ENCODE results near the gene TMOD4. TPM values are rescaled to one million over a fixed set of nuclear protein-coding genes. Genes with fewer than 3 reads are reported as not detected.

Gene TMOD4
- total RNA-seq, 1 experiment from 2014 or later = 0.79 TPM

GRCh38 chr1:151142411-151143056, 33.2 kb downstream of the TMOD4 start:
- Mint-ChIP-seq H3K4me3 (no peak overlapping the region), H3K9me3 (no peaks in the 10 kb centered on the region), H3K4me1 (peaks cover 36% of the 10 kb centered on the region), H3K36me3 (no peaks in the 10 kb centered on the region; the same call in 1 of the 2 replicates), H3K27me3 (ENCODE audit: low read depth) (peaks cover 27% of the 10 kb centered on the region), H3K27ac (no peak overlapping the region)
- POLR2A ChIA-PET = interaction anchor here (1.4 kb wide), 1 partner anchor 11 kb away, joined by 5 read pairs; no protein-coding TSS in a partner anchor
- TF ChIP-seq USF1 (CRISPR knock-in tag; IDR thresholded peaks at IDR 0.05) (no peak), ATF1 (CRISPR knock-in tag; IDR thresholded peaks at IDR 0.05) (no peak), ESRRA (CRISPR knock-in tag; IDR thresholded peaks at IDR 0.05; ENCODE audit: borderline replicate concordance) (no peak), FOXJ3 (CRISPR knock-in tag; IDR thresholded peaks at IDR 0.05; ENCODE audit: borderline replicate concordance) (no peak), USF2 (CRISPR knock-in tag; IDR thresholded peaks at IDR 0.05) (no peak), ZNF512 (CRISPR knock-in tag; IDR thresholded peaks at IDR 0.05; ENCODE audit: borderline replicate concordance) (no peak), ZBTB43 (CRISPR knock-in tag; IDR thresholded peaks at IDR 0.05) (no peak), JAZF1 (CRISPR knock-in tag; IDR thresholded peaks at IDR 0.05) (no peak), NR2C2 (CRISPR knock-in tag; IDR thresholded peaks at IDR 0.05) (no peak), PRDM15 (CRISPR knock-in tag; IDR thresholded peaks at IDR 0.05) (no peak)
- ATAC-seq (no peak), DNase-seq (ENCODE audit: low spot score) (no peak)
- CTCF ChIA-PET = interaction anchor here (0.8 to 4.5 kb wide), 9 partner anchors 8 to 95 kb away, joined by 3 to 63 read pairs (median 24); partner anchors contain the start of genes C1orf56, GABPB2, LYSMD1 and TNFAIP8L2

- CTCF ChIA-PET = no interaction called here
- H3K9me3 Mint-ChIP-seq = no peaks in the 10 kb centered on the region; the same call in 1 of the 2 replicates
- peaks cover 4% of the 10 kb centered on the region for H3K4me1 Mint-ChIP-seq
- DNase-seq (ENCODE audit: low spot score) (no peak), ATAC-seq (no peak)
- peaks cover 23% of the 10 kb centered on the region for H3K27me3 Mint-ChIP-seq (ENCODE audit: low read depth)
- peaks cover 17% of the 10 kb centered on the region for H3K36me3 Mint-ChIP-seq
- POLR2A ChIA-PET = no interaction called here
- H3K27ac Mint-ChIP-seq = no peak overlapping the region
- H3K4me3 Mint-ChIP-seq = no peak overlapping the region
- TF ChIP-seq SOX15 (CRISPR knock-in tag; IDR thresholded peaks at IDR 0.05) (no peak), ATF3 (CRISPR knock-in tag; conservative IDR thresholded peaks at IDR 0.05) (no peak), ATF2 (CRISPR knock-in tag; IDR thresholded peaks at IDR 0.05; ENCODE audit: borderline replicate concordance, low read depth) (no peak), SMAD3 (CRISPR knock-in tag; IDR thresholded peaks at IDR 0.05; ENCODE audit: borderline replicate concordance) (no peak), AR (CRISPR knock-in tag; IDR thresholded peaks at IDR 0.05) (no peak), JUN (CRISPR knock-in tag; IDR thresholded peaks at IDR 0.05) (no peak), GABPB1 (CRISPR knock-in tag; IDR thresholded peaks at IDR 0.05) (no peak), MXD4 (CRISPR knock-in tag; IDR thresholded peaks at IDR 0.05; ENCODE audit: borderline replicate concordance) (no peak), NFE2L1 (CRISPR knock-in tag; IDR thresholded peaks at IDR 0.05) (no peak), ATF1 (CRISPR knock-in tag; IDR thresholded peaks at IDR 0.05) (no peak), ETV6 (CRISPR knock-in tag; IDR thresholded peaks at IDR 0.05) (no peak), TCF7 (CRISPR knock-in tag; IDR thresholded peaks at IDR 0.05; ENCODE audit: low read depth) (no peak)
Measured at GRCh38 chr1:151137789-151138188, 38.0 kb downstream of the TMOD4 start.
